Esophagus (tissue), 2 donors: Measurements from ENCODE around the gene SLC25A29. TPM values are rescaled to one million over a fixed set of nuclear protein-coding genes. Genes with fewer than 3 reads are reported as not detected.
"Not testable (repeated sequence)": the region's sequence is repeated elsewhere in the genome, so short reads cannot be mapped to it uniquely, and the experiment has no call there.

Experiments used
- H3K27ac ChIP-seq, 2 donors: one replicate each; pipeline ENCODE4 v1.5.1; 2013; ENCODE audit warnings: low read depth in 2 of 2, mild to moderate bottlenecking in 2 of 2, inconsistent platforms in 1 of 2, low read length in 1 of 2, moderate library complexity in 1 of 2
- H3K27me3 ChIP-seq, 2 donors: one replicate each; pipeline ENCODE4 v1.6.1; 2013; ENCODE audit warnings: low read length in 2 of 2, control low read depth in 1 of 2, mild to moderate bottlenecking in 1 of 2; ENCODE audit not compliant: insufficient read depth in 2 of 2, control insufficient read depth in 1 of 2
- H3K36me3 ChIP-seq, 2 donors: one replicate each; pipeline ENCODE4 v1.6.1; 2013; ENCODE audit warnings: low read length in 1 of 2; ENCODE audit not compliant: control insufficient read depth in 2 of 2, insufficient read depth in 2 of 2
- H3K4me1 ChIP-seq, 2 donors: one replicate each; pipeline ENCODE4 v1.6.1; 2013; ENCODE audit warnings: low read length in 1 of 2; ENCODE audit not compliant: control insufficient read depth in 2 of 2, insufficient read depth in 2 of 2
- H3K4me3 ChIP-seq, 2 donors: one replicate each; pipeline ENCODE4 v1.5.1; 2013; ENCODE audit warnings: low read length in 2 of 2, mild to moderate bottlenecking in 2 of 2, low read depth in 1 of 2, moderate library complexity in 1 of 2
- H3K9me3 ChIP-seq, 2 donors: one replicate each; pipeline ENCODE4 v1.6.1; 2013; ENCODE audit warnings: mild to moderate bottlenecking in 2 of 2, low read depth in 1 of 2, low read length in 1 of 2, moderate library complexity in 1 of 2; ENCODE audit not compliant: control insufficient read depth in 2 of 2, insufficient read depth in 1 of 2
- WGBS, 2 donors: extraction: QIAGEN DNeasy Blood & Tissue Kit; methylation state at CpG; one replicate each; pipeline ENCODE4 v1.1.7; 2013; 5-methylcytosine and 5-hydroxymethylcytosine counted together
- polyA plus RNA-seq, 2 donors: library from polyadenylated mRNA; stranded (reverse); fragments of 200-250 nt; gene quantifications; one replicate each; pipeline ENCODE4 v1.2.3, GENCODE V29; 2013
- donor health status: healthy with polysubstance abuse.
- donor health status: Bipolar disorder and iron deficiency.

SLC25A29 gene
- polyA plus RNA-seq, 2 donors = 27.9 to 67.7 TPM

GRCh38 chr14:100289916-100290606, 16.2 kb downstream of the SLC25A29 start:
- Histone ChIP-seq H3K9me3 (no peaks in the 10 kb centered on the region), H3K27me3 (no peaks in the 10 kb centered on the region), H3K27ac (no peak overlapping the region), H3K4me3 (no peak overlapping the region), H3K4me1 (peaks cover 3 to 4% of the 10 kb centered on the region in 2 donors), H3K36me3 (peaks cover 5 to 23% of the 10 kb centered on the region in 2 donors)
- 78 to 83% methylated on average over 9 of the region's 9 CpGs for WGBS, 2 donors

GRCh38 chr14:100288382-100289185, 17.7 kb downstream of the SLC25A29 start:
- Histone ChIP-seq H3K36me3 (peaks cover 5 to 23% of the 10 kb centered on the region in 2 donors), H3K27ac (no peak overlapping the region), H3K9me3 (no peaks in the 10 kb centered on the region), H3K4me3 (no peak overlapping the region), H3K4me1 (peaks cover 3 to 4% of the 10 kb centered on the region in 2 donors), H3K27me3 (no peaks in the 10 kb centered on the region)
- 76 to 77% methylated on average over 12 of the region's 12 CpGs for WGBS, 2 donors

DNA sequence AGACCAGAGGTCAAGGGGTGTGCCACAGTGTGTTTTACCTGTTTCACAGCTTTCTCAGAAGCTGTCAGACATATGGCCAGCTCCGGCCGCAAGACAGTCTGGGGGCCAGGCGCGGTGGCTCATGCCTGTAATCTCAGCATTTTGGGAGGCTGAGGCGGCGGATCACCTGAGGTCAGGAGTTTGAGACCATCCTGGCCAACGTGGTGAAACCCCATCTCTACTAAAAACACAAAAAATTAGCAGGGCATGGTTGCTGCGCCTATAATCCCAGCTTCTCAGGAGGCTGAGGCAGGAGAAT, 18.3 kb downstream of the SLC25A29 start:
- not testable (repeated sequence) for H3K27me3 ChIP-seq, H3K27ac ChIP-seq, H3K9me3 ChIP-seq, H3K4me3 ChIP-seq, H3K4me1 ChIP-seq
- H3K36me3 ChIP-seq = peaks cover 5 to 20% of the 10 kb centered on the region in 2 donors
- 85 to 88% methylated on average over 8 of the region's 8 CpGs for WGBS, 2 donors

GRCh38 chr14:100287202-100287997, 18.8 kb downstream of the SLC25A29 start:
- Histone ChIP-seq H3K36me3 (peaks cover 5 to 16% of the 10 kb centered on the region in 2 donors), H3K4me1 (peaks cover 3 to 4% of the 10 kb centered on the region in 2 donors), H3K27ac (no peak overlapping the region), H3K27me3 (no peaks in the 10 kb centered on the region), H3K4me3 (no peak overlapping the region), H3K9me3 (no peaks in the 10 kb centered on the region)
- 74 to 79% methylated on average over 12 of the region's 12 CpGs for WGBS, 2 donors

DNA sequence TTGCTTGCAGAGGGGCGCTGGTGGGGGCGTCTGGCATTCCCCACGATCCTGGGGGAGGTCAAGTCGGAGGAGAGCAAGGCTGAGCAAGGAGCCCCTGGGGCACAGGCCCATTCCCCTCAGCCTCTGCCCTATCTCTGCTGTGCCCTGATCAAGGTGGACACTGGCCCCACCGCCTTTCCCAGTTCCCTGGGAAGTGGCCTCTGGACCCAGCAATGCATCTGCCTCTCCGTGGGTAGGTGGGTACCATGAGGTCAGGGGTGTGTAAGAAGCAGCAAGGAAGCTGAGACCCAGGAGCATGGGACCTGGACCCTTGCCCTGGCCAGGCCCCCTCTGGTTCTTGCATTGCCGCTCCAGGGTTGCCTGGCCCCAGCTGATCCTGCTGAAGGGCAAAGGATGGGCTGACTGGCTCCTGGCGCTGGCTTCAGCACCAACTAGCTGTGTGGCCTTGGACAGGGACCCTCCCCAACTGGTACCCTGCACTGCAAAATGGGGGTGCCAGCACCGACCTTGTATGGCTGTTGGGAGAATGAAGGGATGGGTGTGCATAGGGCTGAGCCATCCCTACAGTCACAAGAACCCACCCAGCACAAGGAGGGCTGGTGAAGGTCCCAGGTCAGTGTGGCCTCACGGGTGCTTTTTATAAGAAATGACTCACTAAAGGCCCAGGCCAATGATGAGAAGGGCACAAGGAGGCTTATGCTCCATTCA, 19.6 kb downstream of the SLC25A29 start:
- no peak overlapping the region for H3K27ac ChIP-seq
- peaks cover 4 to 9% of the 10 kb centered on the region in 2 donors for H3K4me1 ChIP-seq
- WGBS, 2 donors = 64 to 78% methylated on average over 8 to 10 of the region's 10 CpGs
- peaks cover 3 to 12% of the 10 kb centered on the region in 2 donors for H3K36me3 ChIP-seq
- H3K27me3 ChIP-seq = no peaks in the 10 kb centered on the region
- no peaks in the 10 kb centered on the region for H3K9me3 ChIP-seq
- no peak overlapping the region for H3K4me3 ChIP-seq

DNA sequence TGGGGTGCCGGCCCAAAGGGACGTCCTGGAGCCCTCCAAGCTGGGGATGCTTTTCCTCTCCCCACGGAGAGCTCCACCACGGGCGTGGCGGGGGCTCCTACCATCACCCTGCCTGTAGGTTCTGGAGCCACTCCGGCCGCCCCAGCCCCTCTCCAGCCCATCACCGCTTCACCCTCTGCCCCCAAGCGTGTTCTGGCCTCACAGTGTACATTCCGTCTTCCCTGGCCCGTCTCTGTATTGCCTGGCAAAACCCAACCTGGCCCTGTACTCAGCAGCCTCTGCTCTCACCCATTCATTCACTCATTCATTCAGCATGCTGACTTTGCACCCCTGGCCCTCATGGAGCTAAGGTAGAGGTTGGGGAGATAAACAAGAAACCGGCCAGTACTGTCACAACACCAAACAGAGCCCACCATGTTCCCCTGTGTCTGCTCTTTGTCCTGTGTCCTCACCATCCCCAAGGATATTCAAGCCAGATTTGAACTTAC, 20.3 kb downstream of the SLC25A29 start:
- H3K9me3 ChIP-seq = no peaks in the 10 kb centered on the region
- no peak overlapping the region for H3K27ac ChIP-seq
- peaks cover 4 to 12% of the 10 kb centered on the region in 2 donors for H3K4me1 ChIP-seq
- peaks cover 0 to 9% of the 10 kb centered on the region in 2 donors for H3K36me3 ChIP-seq
- peak overlapping the region; percentile 49 to 60 for H3K4me3 ChIP-seq
- 29 to 33% methylated on average over 11 to 13 of the region's 13 CpGs for WGBS, 2 donors
- no peaks in the 10 kb centered on the region for H3K27me3 ChIP-seq

GRCh38 chr14:100285021-100285912, 21.0 kb downstream of the SLC25A29 start:
- H3K36me3 ChIP-seq = peaks cover 0 to 4% of the 10 kb centered on the region in 2 donors
- peak overlapping the region; percentile 49 to 60 for H3K4me3 ChIP-seq
- peaks cover 4 to 12% of the 10 kb centered on the region in 2 donors for H3K4me1 ChIP-seq
- peak overlapping the region; percentile 77 to 80 for H3K27ac ChIP-seq
- no peaks in the 10 kb centered on the region for H3K27me3 ChIP-seq
- H3K9me3 ChIP-seq = no peaks in the 10 kb centered on the region
- 1% methylated on average over 59 to 82 of the region's 82 CpGs for WGBS, 2 donors

- H3K27me3 ChIP-seq = no peaks in the 10 kb centered on the region
- H3K9me3 ChIP-seq = no peaks in the 10 kb centered on the region
- peaks cover 3 to 4% of the 10 kb centered on the region in 2 donors for H3K36me3 ChIP-seq
- peaks cover 4 to 12% of the 10 kb centered on the region in 2 donors for H3K4me1 ChIP-seq
- 59 to 65% methylated on average over 26 of the region's 26 CpGs for WGBS, 2 donors
- no peak overlapping the region for H3K4me3 ChIP-seq
- no peak overlapping the region for H3K27ac ChIP-seq
These were observed 22.0 kb downstream of the SLC25A29 start for GRCh38 chr14:100283984-100284881.
